Nephron progenitor cell (in vitro differentiated cells): ENCODE results near the gene KRTAP5-2.

Experiments used
- DNase-seq: peaks from one replicate; pipeline ENCODE4 v3.0.0; 2021
- H3K27ac Mint-ChIP-seq: 2 replicates; pipeline ENCODE4 v1.8.0; 2021; ENCODE audit warnings: mild to moderate bottlenecking, moderate library complexity, mixed read lengths
- H3K27me3 Mint-ChIP-seq: 2 replicates; pipeline ENCODE4 v1.8.0; 2021; ENCODE audit warnings: mild to moderate bottlenecking, low read depth, mixed read lengths; ENCODE audit not compliant: poor library complexity
- H3K36me3 Mint-ChIP-seq: 2 replicates; pipeline ENCODE4 v1.8.0; 2021; ENCODE audit warnings: low read depth, mixed read lengths
- H3K4me1 Mint-ChIP-seq: 2 replicates; pipeline ENCODE4 v1.8.0; 2021; ENCODE audit warnings: mixed read lengths
- H3K4me3 Mint-ChIP-seq: 2 replicates; pipeline ENCODE4 v1.8.0; 2021; ENCODE audit warnings: mild to moderate bottlenecking, moderate library complexity, mixed read lengths
- H3K9me3 Mint-ChIP-seq: 2 replicates; pipeline ENCODE4 v1.8.0; 2021; ENCODE audit warnings: mild to moderate bottlenecking, moderate library complexity, mixed read lengths
- CTCF ChIP-seq: fragments of 200-600 bp; sonication (generic); IDR thresholded peaks from 2 replicates; pipeline ENCODE4 v1.5.0; 2021; ENCODE audit warnings: antibody characterized with exemption

Gene KRTAP5-2

GRCh38 chr11:1629326-1630185 lies 31.5 kb upstream of the KRTAP5-2 start, which contains the start of gene KRTAP5-5:
Gene KRTAP5-5 (plus strand): TSS chr11:1629775. CDS start chr11:1629841, 66 bp downstream.
- Mint-ChIP-seq H3K27ac (no peak within 1 kb of the TSS), H3K36me3 (no peaks in the 10 kb centered on the region), H3K27me3 (peaks cover 50% of the 10 kb centered on the region), H3K4me1 (peaks cover 26% of the 10 kb centered on the region), H3K4me3 (no peak within 1 kb of the TSS), H3K9me3 (no peaks in the 10 kb centered on the region)
- TF ChIP-seq CTCF: no peak
- no peak for DNase-seq

- peak; percentile 88 for DNase-seq
- Mint-ChIP-seq H3K27me3 (peaks cover 45% of the 10 kb centered on the region), H3K27ac (no peak overlapping the region), H3K36me3 (no peaks in the 10 kb centered on the region), H3K9me3 (no peaks in the 10 kb centered on the region), H3K4me1 (peaks cover 35% of the 10 kb centered on the region), H3K4me3 (no peak overlapping the region)
- TF ChIP-seq CTCF: peak; percentile 96
Observed at GRCh38 chr11:1628506-1629325, 30.6 kb upstream of the KRTAP5-2 start.

- H3K27me3 Mint-ChIP-seq: peaks cover 31% of the 10 kb centered on the region
Observed at GRCh38 chr11:1625541-1625940, 27.4 kb upstream of the KRTAP5-2 start.

GRCh38 chr11:1624621-1625020 lies 26.5 kb upstream of the KRTAP5-2 start:
- no peak for TF ChIP-seq CTCF
- no peak for DNase-seq
- Mint-ChIP-seq H3K4me1 (peaks cover 21% of the 10 kb centered on the region), H3K27me3 (peaks cover 33% of the 10 kb centered on the region), H3K27ac (no peak overlapping the region), H3K4me3 (no peak overlapping the region), H3K36me3 (no peaks in the 10 kb centered on the region), H3K9me3 (no peaks in the 10 kb centered on the region)

More at GRCh38 chr11:1625541-1625940, 27.4 kb upstream of the KRTAP5-2 start:
- no peak overlapping the region for H3K27ac Mint-ChIP-seq
- H3K9me3 Mint-ChIP-seq: no peaks in the 10 kb centered on the region
- H3K4me3 Mint-ChIP-seq: no peak overlapping the region
- DNase-seq: no peak
- H3K36me3 Mint-ChIP-seq: no peaks in the 10 kb centered on the region
- H3K4me1 Mint-ChIP-seq: peaks cover 21% of the 10 kb centered on the region
- TF ChIP-seq CTCF: no peak

GRCh38 chr11:1623716-1624115 lies 25.6 kb upstream of the KRTAP5-2 start:
- DNase-seq: no peak
- no peak for TF ChIP-seq CTCF

More at GRCh38 chr11:1623716-1624115, 25.6 kb upstream of the KRTAP5-2 start:
- Mint-ChIP-seq H3K4me3 (no peak overlapping the region), H3K4me1 (peaks cover 20% of the 10 kb centered on the region), H3K9me3 (peaks cover 5% of the 10 kb centered on the region), H3K36me3 (no peaks in the 10 kb centered on the region), H3K27ac (no peak overlapping the region), H3K27me3 (peaks cover 40% of the 10 kb centered on the region)
